Left lobe of liver (tissue), 2 donors: Measurements from ENCODE around the gene GTPBP6. TPM values are rescaled to one million over a fixed set of nuclear protein-coding genes. Genes with fewer than 3 reads are reported as not detected.

Experiments used
- ATAC-seq: fragments of 200-7000 bp; cut with Tn5 transposase; one replicate; pipeline ENCODE4 v1.9.1; 2020; ENCODE audit warnings: mild to moderate bottlenecking, moderate library complexity
- DNase-seq: peaks from one replicate; pipeline ENCODE4 v3.0.0-alpha.2; 2020; ENCODE audit warnings: low spot score
- total RNA-seq: library from RNA; stranded (reverse); gene quantifications from one replicate; pipeline ENCODE4 v1.2.1, GENCODE V29; 2021
- donor health status: DM: no; HTN: no; CAD: no; lungs with moderate emphysema.
- donor health status: DM: no; HTN: yes; CAD: no.

GTPBP6 gene
- 31.7 TPM for total RNA-seq

- ATAC-seq: peak; percentile 68
- peak; percentile 100 for DNase-seq
Measured at GRCh38 chrX:318739-319578, at the start of gene GTPBP6. GTPBP6 (minus strand) TSS chrX:318796; CDS start chrX:318787, 9 bp downstream.

GRCh38 chrX:367866-368265 lies 49.3 kb upstream of the GTPBP6 start:
- DNase-seq (no peak), ATAC-seq (no peak)

DNA sequence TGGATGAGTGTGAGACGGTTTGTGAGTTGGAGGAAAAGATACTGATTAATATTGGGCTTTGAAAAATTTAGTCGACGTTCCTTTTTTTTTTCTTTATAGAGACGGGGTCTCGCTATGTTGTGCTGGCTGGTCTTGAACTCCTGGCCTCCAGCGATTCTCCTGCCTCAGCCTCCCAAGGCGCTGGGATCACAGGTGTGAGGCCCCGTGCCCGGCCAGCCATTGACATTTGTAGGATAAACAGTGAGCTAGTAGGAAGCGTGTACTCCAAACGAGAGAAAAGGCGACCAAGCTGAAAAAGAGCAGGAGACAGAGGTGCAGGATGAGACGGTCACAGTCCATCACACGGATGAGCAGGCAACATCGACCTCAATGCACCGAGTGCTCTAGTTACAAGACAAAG lies 48.8 kb upstream of the GTPBP6 start:
- no peak for ATAC-seq
- DNase-seq: no peak

DNA sequence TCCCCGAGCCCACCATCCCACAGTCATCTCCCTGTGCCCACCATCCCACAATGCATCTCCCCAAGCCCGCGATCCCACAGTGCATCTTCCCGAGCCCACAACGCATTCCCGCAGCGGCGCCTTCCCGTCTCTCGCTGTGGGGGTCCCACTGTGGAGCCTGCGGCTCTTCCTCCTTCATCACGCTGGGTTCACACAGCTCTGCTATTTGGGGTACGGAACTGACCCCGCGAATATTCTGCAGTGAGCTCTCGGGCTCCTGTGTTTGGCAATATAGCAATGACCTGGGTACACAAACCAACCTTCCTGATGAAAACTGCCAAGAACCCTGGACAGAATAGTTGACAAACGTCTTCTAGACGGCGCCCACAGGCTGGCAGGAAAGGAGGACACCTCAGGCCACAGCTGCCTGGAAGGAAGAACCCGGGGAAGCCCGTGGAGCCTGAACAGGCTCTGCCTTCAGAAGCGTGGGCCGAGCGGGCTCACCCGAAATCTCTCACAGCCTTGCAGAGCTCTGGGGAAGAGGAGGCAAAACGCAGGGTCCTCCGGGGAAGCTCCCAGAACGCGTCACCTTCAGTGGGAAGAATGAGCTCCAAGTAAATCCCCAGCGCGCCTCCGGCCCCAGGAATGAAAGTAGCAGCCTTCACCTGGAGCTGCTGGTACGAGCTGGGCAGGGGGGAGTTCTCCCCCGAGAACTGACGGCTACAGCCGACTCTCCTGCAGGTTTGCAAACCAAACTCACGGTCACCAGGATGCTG lies 45.2 kb upstream of the GTPBP6 start:
- no peak for DNase-seq
- ATAC-seq: no peak

- DNase-seq: no peak
- no peak for ATAC-seq
Measured at GRCh38 chrX:362937-363620, 44.5 kb upstream of the GTPBP6 start.

DNA sequence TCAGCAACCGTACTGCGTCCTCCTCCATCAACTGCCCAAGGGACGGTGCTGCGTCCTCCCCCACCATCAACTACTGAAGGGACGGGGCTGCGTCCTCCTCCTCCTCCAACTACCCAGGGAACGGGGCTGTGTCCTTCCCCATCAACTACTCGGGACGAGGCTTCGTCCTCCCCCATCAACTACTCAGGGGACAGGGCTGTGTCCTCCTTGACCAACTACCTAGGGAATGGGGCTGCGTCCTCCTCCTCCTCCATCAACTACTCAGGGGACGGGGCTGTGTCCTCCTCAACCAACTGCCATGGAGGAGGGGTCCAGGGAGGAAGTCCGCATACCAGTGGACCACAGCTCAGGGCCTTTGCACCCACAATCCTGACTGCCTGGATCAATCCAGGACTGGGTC lies 43.8 kb upstream of the GTPBP6 start:
- no peak for DNase-seq
- ATAC-seq: no peak

GRCh38 chrX:361231-362145 lies 42.9 kb upstream of the GTPBP6 start:
- ATAC-seq: no peak
- no peak for DNase-seq

GRCh38 chrX:360496-361150 lies 42.0 kb upstream of the GTPBP6 start:
- no peak for ATAC-seq
- DNase-seq: no peak

DNA sequence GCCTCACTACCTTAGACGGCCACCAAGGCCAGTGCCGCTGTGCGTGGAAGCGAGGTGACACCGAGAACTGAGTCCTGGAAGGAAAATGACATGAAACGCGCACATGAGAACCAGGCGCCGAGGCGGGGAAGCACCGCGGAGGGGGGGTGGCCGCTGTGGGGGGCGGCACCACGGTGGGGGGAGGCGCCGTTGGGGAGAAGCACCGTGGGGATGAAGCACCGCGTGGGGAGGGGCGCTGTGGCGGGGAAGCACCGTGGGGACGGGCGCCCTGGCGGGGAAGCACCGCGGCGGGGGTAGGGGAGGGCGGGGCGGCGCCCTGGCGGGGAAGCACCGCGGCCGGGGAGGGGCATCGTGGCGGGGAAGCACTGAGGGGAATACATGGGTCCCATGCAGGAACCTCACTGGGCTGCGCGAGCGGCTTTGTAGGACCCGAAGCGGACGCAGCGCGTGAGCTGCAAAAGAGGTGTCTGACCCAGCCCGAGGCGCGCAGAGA lies 40.1 kb upstream of the GTPBP6 start:
- no peak for ATAC-seq

GRCh38 chrX:357693-358471 lies 39.3 kb upstream of the GTPBP6 start:
- DNase-seq (no peak), ATAC-seq (no peak)

More for the DNA sequence above, 40.1 kb upstream of the GTPBP6 start:
- DNase-seq: no peak

GRCh38 chrX:357035-357692 lies 38.6 kb upstream of the GTPBP6 start:
- DNase-seq (no peak), ATAC-seq (no peak)

DNA sequence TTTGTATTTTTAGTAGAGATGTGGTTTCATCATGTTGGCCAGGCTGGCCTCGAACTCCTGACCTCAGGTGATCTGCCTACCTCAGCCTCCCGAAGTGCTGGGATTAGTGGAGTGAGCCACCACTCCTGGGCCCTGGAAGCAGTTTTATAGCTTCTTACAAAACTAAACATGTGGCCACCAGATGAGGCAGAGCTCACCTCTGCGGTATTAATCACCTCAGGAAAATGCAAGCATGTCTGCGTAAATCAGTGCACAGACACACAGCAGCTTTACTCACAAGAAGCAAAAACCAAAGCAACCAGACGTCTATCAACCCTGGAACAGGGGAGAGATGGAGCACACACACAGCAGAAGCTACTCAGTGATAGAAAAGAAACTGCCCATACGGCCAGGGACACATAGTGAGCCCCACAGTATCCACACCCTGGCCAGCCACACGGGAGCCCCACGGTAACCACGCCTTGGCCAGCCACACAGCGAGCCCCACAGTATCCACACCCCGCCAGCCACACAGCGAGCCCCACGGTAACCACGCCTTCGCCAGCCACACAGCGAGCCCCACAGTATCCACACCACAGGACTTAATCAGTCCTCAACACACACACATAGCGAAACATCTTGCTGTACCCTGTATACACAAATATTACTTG lies 37.9 kb upstream of the GTPBP6 start:
- DNase-seq: no peak
- ATAC-seq: no peak

- ATAC-seq (no peak), DNase-seq (no peak)
Measured at GRCh38 chrX:355329-356050, 36.9 kb upstream of the GTPBP6 start.

- ATAC-seq (no peak), DNase-seq (no peak)
Measured at GRCh38 chrX:353566-354535, 35.3 kb upstream of the GTPBP6 start.

GRCh38 chrX:352582-353314 lies 34.2 kb upstream of the GTPBP6 start:
- no peak for DNase-seq
- no peak for ATAC-seq
